ENCODE data around the gene CLDN7.

DNA sequence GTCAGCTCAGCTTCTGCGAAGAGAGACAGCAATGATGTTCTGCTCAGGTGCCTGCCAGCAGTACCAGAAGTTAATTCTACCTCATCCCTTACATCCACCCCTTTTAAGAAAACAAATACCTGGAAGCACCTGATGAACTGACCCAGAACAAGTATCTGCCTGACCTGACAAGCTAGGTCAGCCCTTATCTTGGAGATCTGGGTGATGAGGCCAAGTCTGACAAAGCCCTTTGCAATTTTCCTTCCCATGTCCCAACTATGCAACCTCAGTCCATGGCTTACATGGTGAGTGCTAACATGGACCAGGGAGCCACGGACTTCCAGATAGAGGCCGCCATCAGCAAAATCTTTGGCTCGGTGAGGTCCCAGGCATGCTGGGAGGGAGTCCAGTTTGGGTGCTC, 38.9 kb downstream of the CLDN7 start:
- no peak for TF ChIP-seq CTCF (optimal IDR thresholded peaks at IDR 0.05 in 1 of 3, IDR thresholded peaks at IDR 0.05 in 1 of 3, conservative IDR thresholded peaks at IDR 0.05 in 1 of 3; ENCODE audit: extremely low read depth in 1 of 3, insufficient read depth in 2 of 3, low read length in 3 of 3)
- no peak for TF ChIP-seq EZH2 (IDR thresholded peaks at IDR 0.05; ENCODE audit: low read length)
